ENCODE measurements around the gene EEPD1.

DNA sequence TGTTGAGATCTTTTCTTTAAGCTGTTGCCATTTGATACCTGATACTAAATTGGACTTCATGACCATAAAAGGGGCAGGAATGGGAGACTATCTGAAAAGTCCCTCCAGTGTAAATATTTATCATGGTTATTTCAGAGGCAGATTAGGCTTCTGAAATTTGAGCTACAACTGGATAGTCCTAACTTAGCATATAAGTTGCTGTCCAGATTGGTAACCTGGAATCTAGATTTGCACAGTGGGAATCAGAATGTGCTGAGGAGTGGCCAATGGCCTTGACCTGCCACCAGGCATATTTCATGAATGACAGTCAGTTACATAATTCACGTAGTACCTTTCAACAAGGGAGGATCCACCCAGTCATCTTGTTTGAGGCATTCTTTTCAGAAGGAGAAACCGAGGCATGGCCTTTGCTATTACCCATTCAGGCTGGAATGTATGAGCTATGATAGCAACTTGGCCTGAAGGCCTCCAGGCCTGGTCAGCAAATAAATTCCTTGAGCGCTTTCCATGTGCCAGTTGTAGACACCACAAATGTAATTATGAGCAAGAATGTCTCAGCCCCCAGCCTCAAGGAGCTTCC, 80.0 kb downstream of the EEPD1 start:
- TF ChIP-seq YY1 (IDR thresholded peaks at IDR 0.05; ENCODE audit: insufficient read depth, insufficient read length): no peak
- TF ChIP-seq ZNF274 (IDR thresholded peaks at IDR 0.05; ENCODE audit: low read depth, low read length): no peak
